DND-41 (cell line): ENCODE data around the gene MYCN.

Experiments
- ATAC-seq: fragments of 200-7000 bp; cut with Tn5 transposase; 3 replicates; pipeline ENCODE4 v1.9.1; 2021; ENCODE audit warnings: low read depth; ENCODE audit not compliant: insufficient read depth
- DNase-seq: peaks from one replicate; pipeline ENCODE4 v3.0.0-alpha.2; 2020
- H2AFZ ChIP-seq: 2 replicates; pipeline ENCODE4 v1.6.0; 2012; ENCODE audit warnings: low read depth, low read length
- H3K27ac ChIP-seq: 2 replicates; pipeline ENCODE4 v1.5.1; 2012; ENCODE audit warnings: low read length, inconsistent platforms
- H3K27me3 ChIP-seq: fragments of 200-600 bp; sonication (generic); 2 replicates; pipeline ENCODE4 v1.6.0; 2012; ENCODE audit warnings: low read length, mild to moderate bottlenecking, inconsistent platforms; ENCODE audit not compliant: insufficient read depth, poor library complexity
- H3K36me3 ChIP-seq: 2 replicates; pipeline ENCODE4 v1.5.1; 2012; ENCODE audit warnings: low read length, inconsistent platforms; ENCODE audit not compliant: insufficient read depth
- H3K4me1 ChIP-seq: 2 replicates; pipeline ENCODE4 v1.5.1; 2012; ENCODE audit warnings: mild to moderate bottlenecking, low read length; ENCODE audit not compliant: insufficient read depth
- H3K4me2 ChIP-seq: 2 replicates; pipeline ENCODE4 v1.6.0; 2012; ENCODE audit warnings: mild to moderate bottlenecking, moderate library complexity, low read length, inconsistent platforms; ENCODE audit not compliant: insufficient read depth
- H3K4me3 ChIP-seq, 2 experiments: fragments of 200-600 bp in 1 of 2; shearing (Covaris generic) in 1 of 2; 2 replicates each; pipeline ENCODE4 v1.5.1; 2012 to 2016; ENCODE audit warnings: inconsistent platforms in 2 of 2, low read length in 2 of 2, mild to moderate bottlenecking in 2 of 2, low read depth in 1 of 2, moderate library complexity in 1 of 2
- H3K79me2 ChIP-seq: 2 replicates; pipeline ENCODE4 v1.6.0; 2012; ENCODE audit warnings: low read length, inconsistent platforms; ENCODE audit not compliant: insufficient read depth
- H3K9ac ChIP-seq: 2 replicates; pipeline ENCODE4 v1.6.0; 2012; ENCODE audit warnings: low read depth, mild to moderate bottlenecking, inconsistent platforms, low read length, moderate library complexity
- H3K9me3 ChIP-seq: 2 replicates; pipeline ENCODE4 v1.5.1; 2012; ENCODE audit warnings: low read length, moderate library complexity, mild to moderate bottlenecking, inconsistent platforms; ENCODE audit not compliant: insufficient read depth, severe bottlenecking
- H4K20me1 ChIP-seq: 2 replicates; pipeline ENCODE4 v1.6.0; 2012; ENCODE audit warnings: low read length; ENCODE audit not compliant: insufficient read depth
- EZH2 ChIP-seq: IDR thresholded peaks from 3 replicates; pipeline ENCODE4 v1.6.1; 2012; ENCODE audit warnings: borderline replicate concordance, low read depth, mild to moderate bottlenecking, moderate library complexity, low read length, inconsistent platforms; ENCODE audit not compliant: severe bottlenecking
- TF ChIP-seq, protein P1 (sequence below): IDR thresholded peaks from 2 replicates; pipeline ENCODE4 v1.5.1; 2012; ENCODE audit warnings: borderline replicate concordance, low read length, moderate library complexity, mild to moderate bottlenecking; ENCODE audit not compliant: poor library complexity, severe bottlenecking; ENCODE audit errors: extremely low read depth

The MYCN gene

DNA sequence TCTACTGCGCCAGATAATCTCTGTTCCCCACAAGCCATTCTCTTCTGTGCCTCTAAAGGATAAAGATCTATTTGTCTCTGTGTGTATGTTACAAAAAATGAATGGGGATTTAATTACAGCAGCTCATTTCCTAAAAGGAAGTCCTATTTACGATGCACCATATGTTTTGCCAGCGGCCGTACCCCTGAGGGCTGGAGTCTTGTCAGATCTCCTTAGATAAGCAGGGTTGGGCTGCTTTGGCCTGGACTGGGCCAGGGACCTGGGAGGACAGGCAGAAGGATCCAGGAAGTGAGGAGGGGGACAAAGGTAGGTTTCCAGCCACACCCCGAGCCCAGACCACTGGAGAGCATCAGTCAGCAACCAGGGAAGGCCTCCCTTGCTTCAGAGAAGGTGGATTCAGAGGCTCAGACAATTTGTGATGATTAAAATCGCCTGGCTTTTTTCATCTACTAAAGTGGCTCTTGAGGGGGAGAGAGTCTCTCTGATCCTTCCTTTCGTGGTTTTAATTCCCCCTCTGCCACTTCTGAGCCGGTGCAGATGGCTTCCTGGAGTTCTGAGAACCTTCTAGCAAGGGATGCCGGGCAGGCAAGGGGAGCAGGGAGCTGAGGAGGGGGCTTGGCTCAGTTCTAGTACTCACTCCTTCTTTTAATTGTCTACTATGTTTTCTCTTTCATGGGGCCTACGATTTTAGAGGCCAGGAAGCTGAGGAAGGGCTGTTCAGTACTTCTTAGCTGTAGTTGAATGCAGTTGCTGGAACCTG is 42.1 kb downstream of the MYCN start:
- Histone ChIP-seq H3K9ac (no peak overlapping the region), H3K9me3 (no peaks in the 10 kb centered on the region)
- ATAC-seq, result peak; percentile 37; the same call in 1 of the 3 replicates

DNA sequence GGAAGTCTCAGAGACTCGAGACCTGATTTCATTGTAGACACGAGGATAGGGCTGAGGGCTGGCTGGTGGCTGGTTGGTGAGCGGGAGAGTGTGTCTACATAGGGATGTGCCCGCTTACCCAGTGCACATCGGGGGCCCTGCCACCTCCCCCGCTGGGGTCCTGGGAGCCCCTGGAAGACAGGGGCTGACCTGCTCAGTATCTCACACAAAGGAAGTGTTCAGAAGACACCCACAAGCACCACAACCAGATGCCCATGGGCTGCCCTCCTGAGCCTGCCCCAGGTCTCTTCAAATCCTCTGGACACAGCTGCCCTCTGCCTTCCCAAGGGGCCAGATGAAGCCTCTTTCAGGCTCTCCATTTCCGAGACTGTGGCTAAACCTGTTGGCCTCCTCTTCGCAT is 43.1 kb downstream of the MYCN start:
- Histone ChIP-seq H3K4me3 (no peak overlapping the region), H3K9ac (no peak overlapping the region), H3K27ac (no peak overlapping the region), H3K36me3 (no peaks in the 10 kb centered on the region), H3K4me2 (no peak overlapping the region), H4K20me1 (no peaks in the 10 kb centered on the region), H3K9me3 (no peaks in the 10 kb centered on the region), H3K79me2 (no peaks in the 10 kb centered on the region), H3K4me1 (no peaks in the 10 kb centered on the region), H2AFZ (no peak overlapping the region), H3K27me3 (no peaks in the 10 kb centered on the region)
- TF ChIP-seq, protein P1, sequence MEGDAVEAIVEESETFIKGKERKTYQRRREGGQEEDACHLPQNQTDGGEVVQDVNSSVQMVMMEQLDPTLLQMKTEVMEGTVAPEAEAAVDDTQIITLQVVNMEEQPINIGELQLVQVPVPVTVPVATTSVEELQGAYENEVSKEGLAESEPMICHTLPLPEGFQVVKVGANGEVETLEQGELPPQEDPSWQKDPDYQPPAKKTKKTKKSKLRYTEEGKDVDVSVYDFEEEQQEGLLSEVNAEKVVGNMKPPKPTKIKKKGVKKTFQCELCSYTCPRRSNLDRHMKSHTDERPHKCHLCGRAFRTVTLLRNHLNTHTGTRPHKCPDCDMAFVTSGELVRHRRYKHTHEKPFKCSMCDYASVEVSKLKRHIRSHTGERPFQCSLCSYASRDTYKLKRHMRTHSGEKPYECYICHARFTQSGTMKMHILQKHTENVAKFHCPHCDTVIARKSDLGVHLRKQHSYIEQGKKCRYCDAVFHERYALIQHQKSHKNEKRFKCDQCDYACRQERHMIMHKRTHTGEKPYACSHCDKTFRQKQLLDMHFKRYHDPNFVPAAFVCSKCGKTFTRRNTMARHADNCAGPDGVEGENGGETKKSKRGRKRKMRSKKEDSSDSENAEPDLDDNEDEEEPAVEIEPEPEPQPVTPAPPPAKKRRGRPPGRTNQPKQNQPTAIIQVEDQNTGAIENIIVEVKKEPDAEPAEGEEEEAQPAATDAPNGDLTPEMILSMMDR, result no peak
- no peak for TF ChIP-seq EZH2
- no peak for DNase-seq
- ATAC-seq, result no peak

More for the DNA sequence above, 42.1 kb downstream of the MYCN start:
- no peaks in the 10 kb centered on the region for H3K27me3 ChIP-seq
- H3K4me3 ChIP-seq, result no peak overlapping the region
- H3K4me1 ChIP-seq, result no peaks in the 10 kb centered on the region
- H3K4me2 ChIP-seq, result no peak overlapping the region
- no peak overlapping the region for H2AFZ ChIP-seq
- no peaks in the 10 kb centered on the region for H4K20me1 ChIP-seq
- no peaks in the 10 kb centered on the region for H3K79me2 ChIP-seq
- no peak for DNase-seq
- H3K27ac ChIP-seq, result no peak overlapping the region
- no peaks in the 10 kb centered on the region for H3K36me3 ChIP-seq
- TF ChIP-seq, protein P1, result no peak
- TF ChIP-seq EZH2, result no peak

DNA sequence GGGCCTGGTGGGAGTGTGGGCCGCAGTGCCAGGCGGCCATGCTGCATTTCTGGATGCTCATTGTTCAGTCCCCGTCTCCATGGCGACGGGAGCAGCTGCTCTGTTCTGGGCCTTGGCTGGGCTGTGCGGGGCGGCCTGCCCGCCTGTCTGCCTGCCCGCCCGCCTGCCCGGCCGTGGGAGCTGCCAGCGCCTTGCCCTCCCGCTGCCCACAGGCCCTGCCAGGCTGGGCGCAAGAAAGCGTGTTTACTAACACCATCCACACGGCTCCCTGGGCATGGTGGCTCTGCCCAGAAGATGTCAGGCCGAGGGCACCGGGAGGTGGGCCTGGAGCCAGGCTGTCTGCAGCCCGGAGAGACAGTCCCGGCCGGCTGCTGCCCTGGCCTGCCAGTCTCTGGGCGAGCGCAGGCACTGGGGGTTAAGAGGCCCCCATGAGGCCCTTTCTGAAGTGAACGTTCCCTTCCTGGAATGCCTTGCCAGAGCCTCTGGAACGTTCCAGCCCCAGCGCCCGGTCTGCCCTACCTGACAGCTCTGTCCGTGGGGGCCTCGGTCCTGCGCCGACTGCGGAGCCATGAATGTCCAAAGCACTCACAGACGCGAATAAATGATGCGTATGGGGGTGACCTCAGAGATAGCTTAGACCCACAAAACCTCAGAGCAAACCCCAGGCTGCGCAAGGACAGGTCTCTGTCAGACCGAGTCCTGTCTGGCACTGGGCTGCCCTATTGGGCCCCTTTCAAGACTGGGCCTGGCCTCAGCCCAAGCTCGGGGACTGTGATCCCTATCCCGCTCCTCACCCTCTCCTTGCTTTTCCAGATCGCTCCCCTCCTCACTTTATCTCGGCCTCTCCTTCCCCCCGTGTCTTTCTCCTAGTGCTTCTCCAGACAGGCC is 44.3 kb downstream of the MYCN start:
- no peak overlapping the region for H2AFZ ChIP-seq
- no peak overlapping the region for H3K9ac ChIP-seq
- H3K4me2 ChIP-seq, result no peak overlapping the region
- no peak overlapping the region for H3K4me3 ChIP-seq
- H4K20me1 ChIP-seq, result no peaks in the 10 kb centered on the region
- DNase-seq (no peak), ATAC-seq (no peak)
- H3K27ac ChIP-seq, result no peak overlapping the region
- H3K27me3 ChIP-seq, result no peaks in the 10 kb centered on the region
- TF ChIP-seq, protein P1, result no peak
- no peak for TF ChIP-seq EZH2
- no peaks in the 10 kb centered on the region for H3K4me1 ChIP-seq
- no peaks in the 10 kb centered on the region for H3K36me3 ChIP-seq
- no peaks in the 10 kb centered on the region for H3K79me2 ChIP-seq
- H3K9me3 ChIP-seq, result no peaks in the 10 kb centered on the region
